ENCODE results near the gene ZBTB20. TPM values are rescaled to one million over a fixed set of nuclear protein-coding genes. Genes with fewer than 3 reads are reported as not detected.

The ZBTB20 gene
- total and polyA plus RNA-seq, 2 of the 4 experiments (the other 2 are of a cell fraction): 0.75 to 14.7 TPM

DNA sequence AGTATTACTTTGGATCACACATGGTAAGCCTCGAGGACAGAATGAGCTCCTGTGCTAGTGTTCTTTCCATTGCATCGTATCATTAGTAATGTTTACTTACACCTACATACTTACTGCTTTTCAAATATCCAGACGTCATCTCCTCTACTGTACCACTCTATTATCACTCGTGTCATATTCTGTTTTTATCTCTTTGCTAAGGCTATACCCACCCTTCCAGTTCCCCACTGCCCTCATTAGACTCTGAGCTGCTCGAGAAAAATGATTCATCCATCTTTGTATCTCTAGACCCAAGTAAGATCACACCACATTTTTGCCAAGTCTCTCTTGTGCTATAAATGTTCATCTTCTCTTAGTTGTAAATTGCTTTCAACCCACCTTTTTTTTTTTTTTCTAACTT, 607.6 kb downstream of the ZBTB20 start:
- dilution Hi-C loops (cut with HindIII; ENCODE audit: low sequenced_read_pairs, unreplicated experiment) (no loop called here), intact Hi-C loops (cut with micrococcal nuclease) (no loop called here), in situ Hi-C loops (cut with MboI; ENCODE audit: low sequenced_read_pairs) (no loop called here)
- peaks cover 4 to 13% of the 10 kb centered on the region in 2 experiments; a peak in 2 of 4 replicates for H3K79me1 ChIP-seq (ENCODE audit: low read depth in 1 of 2, low read length in 2 of 2)
- H2AFZ ChIP-seq (replicated peaks; ENCODE audit: low read length, poor library complexity): no peak overlapping the region
- CTCF ChIA-PET: interaction anchor here (0.6 to 1.0 kb wide), 2 partner anchors 31 to 291 kb away, joined by 5 read pairs; no protein-coding TSS in a partner anchor
- H3K14ac ChIP-seq (replicated peaks; ENCODE audit: low read depth, low read length): no peak overlapping the region
- WGBS, 2 experiments (ENCODE audit: extremely low coverage in 2 of 2, insufficient read length in 1 of 2): 92% methylated on average over 3 of the region's 5 CpGs; no CpG with 5 or more reads in 1 of the 2 experiments
- TF ChIP-seq CEBPB (IDR thresholded peaks at IDR 0.05; ENCODE audit: low read depth, low read length) (no peak), FOS (IDR thresholded peaks at IDR 0.05; ENCODE audit: low read depth, low read length) (no peak), RAD21 (IDR thresholded peaks at IDR 0.05; ENCODE audit: low read length) (no peak), POLR2A (IDR thresholded peaks at IDR 0.05; ENCODE audit: low read depth, low read length) (no peak), RCOR1 (IDR thresholded peaks at IDR 0.05; ENCODE audit: insufficient replicate concordance, low read length) (no peak), SMC3 (IDR thresholded peaks at IDR 0.05; ENCODE audit: low read depth, low read length) (no peak), MXI1 (IDR thresholded peaks at IDR 0.05; ENCODE audit: borderline replicate concordance, low read depth, low read length) (no peak), NFE2L2 (IDR thresholded peaks at IDR 0.05; ENCODE audit: low read depth, low read length) (no peak), MAZ (IDR thresholded peaks at IDR 0.05; ENCODE audit: borderline replicate concordance, low read depth, low read length) (no peak), BHLHE40 (IDR thresholded peaks at IDR 0.05; ENCODE audit: low read depth, low read length) (no peak), RFX5 (IDR thresholded peaks at IDR 0.05; ENCODE audit: low read depth, low read length) (no peak), MAFK (IDR thresholded peaks at IDR 0.05; ENCODE audit: low read depth, low read length) (no peak), CHD1 (IDR thresholded peaks at IDR 0.05; ENCODE audit: low read depth, low read length) (no peak)
- TF ChIP-seq, protein P1, sequence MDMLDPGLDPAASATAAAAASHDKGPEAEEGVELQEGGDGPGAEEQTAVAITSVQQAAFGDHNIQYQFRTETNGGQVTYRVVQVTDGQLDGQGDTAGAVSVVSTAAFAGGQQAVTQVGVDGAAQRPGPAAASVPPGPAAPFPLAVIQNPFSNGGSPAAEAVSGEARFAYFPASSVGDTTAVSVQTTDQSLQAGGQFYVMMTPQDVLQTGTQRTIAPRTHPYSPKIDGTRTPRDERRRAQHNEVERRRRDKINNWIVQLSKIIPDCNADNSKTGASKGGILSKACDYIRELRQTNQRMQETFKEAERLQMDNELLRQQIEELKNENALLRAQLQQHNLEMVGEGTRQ (IDR thresholded peaks at IDR 0.05; ENCODE audit: low read depth, low read length): no peak
- TF ChIP-seq, protein P2, sequence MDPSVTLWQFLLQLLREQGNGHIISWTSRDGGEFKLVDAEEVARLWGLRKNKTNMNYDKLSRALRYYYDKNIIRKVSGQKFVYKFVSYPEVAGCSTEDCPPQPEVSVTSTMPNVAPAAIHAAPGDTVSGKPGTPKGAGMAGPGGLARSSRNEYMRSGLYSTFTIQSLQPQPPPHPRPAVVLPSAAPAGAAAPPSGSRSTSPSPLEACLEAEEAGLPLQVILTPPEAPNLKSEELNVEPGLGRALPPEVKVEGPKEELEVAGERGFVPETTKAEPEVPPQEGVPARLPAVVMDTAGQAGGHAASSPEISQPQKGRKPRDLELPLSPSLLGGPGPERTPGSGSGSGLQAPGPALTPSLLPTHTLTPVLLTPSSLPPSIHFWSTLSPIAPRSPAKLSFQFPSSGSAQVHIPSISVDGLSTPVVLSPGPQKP (IDR thresholded peaks at IDR 0.05; ENCODE audit: borderline replicate concordance, low read depth, low read length): no peak
- TF ChIP-seq, protein P3, sequence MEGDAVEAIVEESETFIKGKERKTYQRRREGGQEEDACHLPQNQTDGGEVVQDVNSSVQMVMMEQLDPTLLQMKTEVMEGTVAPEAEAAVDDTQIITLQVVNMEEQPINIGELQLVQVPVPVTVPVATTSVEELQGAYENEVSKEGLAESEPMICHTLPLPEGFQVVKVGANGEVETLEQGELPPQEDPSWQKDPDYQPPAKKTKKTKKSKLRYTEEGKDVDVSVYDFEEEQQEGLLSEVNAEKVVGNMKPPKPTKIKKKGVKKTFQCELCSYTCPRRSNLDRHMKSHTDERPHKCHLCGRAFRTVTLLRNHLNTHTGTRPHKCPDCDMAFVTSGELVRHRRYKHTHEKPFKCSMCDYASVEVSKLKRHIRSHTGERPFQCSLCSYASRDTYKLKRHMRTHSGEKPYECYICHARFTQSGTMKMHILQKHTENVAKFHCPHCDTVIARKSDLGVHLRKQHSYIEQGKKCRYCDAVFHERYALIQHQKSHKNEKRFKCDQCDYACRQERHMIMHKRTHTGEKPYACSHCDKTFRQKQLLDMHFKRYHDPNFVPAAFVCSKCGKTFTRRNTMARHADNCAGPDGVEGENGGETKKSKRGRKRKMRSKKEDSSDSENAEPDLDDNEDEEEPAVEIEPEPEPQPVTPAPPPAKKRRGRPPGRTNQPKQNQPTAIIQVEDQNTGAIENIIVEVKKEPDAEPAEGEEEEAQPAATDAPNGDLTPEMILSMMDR (conservative IDR thresholded peaks at IDR 0.05; ENCODE audit: low read depth, low read length): no peak
- no peak overlapping the region for H4K5ac ChIP-seq (ENCODE audit: low read depth, low read length)
- no peak overlapping the region for H3K9ac ChIP-seq (ENCODE audit: low read depth, low read length)
- H3K4me2 ChIP-seq (ENCODE audit: low read depth, low read length): no peak overlapping the region
- H2BK20ac ChIP-seq (ENCODE audit: low read depth, low read length): no peak overlapping the region
- H2BK5ac ChIP-seq (ENCODE audit: low read depth, low read length, poor library complexity, severe bottlenecking): no peak overlapping the region
- no peaks in the 10 kb centered on the region for H3K36me3 ChIP-seq (ENCODE audit: control insufficient read depth, insufficient read depth, low read length)
- H3K4ac ChIP-seq (ENCODE audit: low read depth, low read length): no peak overlapping the region
- H4K91ac ChIP-seq (ENCODE audit: insufficient read depth, low read depth, low read length): no peak overlapping the region
- no peak overlapping the region for H3K56ac ChIP-seq (ENCODE audit: extremely low read depth, insufficient read depth, low read length)
- DNase-seq (no peak), ATAC-seq (ENCODE audit: low read depth) (no peak)
- no peak overlapping the region for H3K27ac ChIP-seq (ENCODE audit: insufficient read depth, low read length)
- H4K20me1 ChIP-seq (ENCODE audit: insufficient read depth, low read length): no peaks in the 10 kb centered on the region
- POLR2A ChIA-PET (ENCODE audit: unreplicated experiment): no interaction called here
- no peaks in the 10 kb centered on the region for H3K27me3 ChIP-seq (ENCODE audit: control insufficient read depth, insufficient read depth, low read length)
- no peaks in the 10 kb centered on the region for H3K9me3 ChIP-seq (ENCODE audit: control insufficient read depth, insufficient read depth, low read length)
- no peak overlapping the region for H4K8ac ChIP-seq (ENCODE audit: low read depth in 2 of 2, low read length in 2 of 2)
- no peak overlapping the region for H2BK120ac ChIP-seq (ENCODE audit: low read depth, low read length)
- BruUV-seq (replicated peaks): no TSS peak
- no peak overlapping the region for H2AK9ac ChIP-seq (replicated peaks; ENCODE audit: low read depth, low read length, poor library complexity)
- H3K4me3 ChIP-seq (ENCODE audit: insufficient read depth, low read depth, low read length): no peak overlapping the region
- H2BK15ac ChIP-seq (ENCODE audit: low read depth, low read length): no peak overlapping the region
- no peak overlapping the region for H3K23ac ChIP-seq (ENCODE audit: low read depth, low read length)
- H3K4me1 ChIP-seq (ENCODE audit: control insufficient read depth, insufficient read depth, low read length): no peaks in the 10 kb centered on the region
- H2AK5ac ChIP-seq (ENCODE audit: low read depth, low read length): no peak overlapping the region
- H3K9me1 ChIP-seq (ENCODE audit: insufficient read depth, low read length): no peaks in the 10 kb centered on the region
- no peak overlapping the region for H3K18ac ChIP-seq (ENCODE audit: low read depth, low read length)

Measured in IMR-90 (cell line).